Activated naive CD8-positive, alpha-beta T cell (primary cell): ENCODE measurements around the gene KCNJ3.

Experiments
- H3K27ac Mint-ChIP-seq: one replicate; pipeline ENCODE4 v1.8.0; 2021; ENCODE audit warnings: mixed read lengths
- H3K27me3 Mint-ChIP-seq: one replicate; pipeline ENCODE4 v1.8.0; 2021; ENCODE audit warnings: mixed read lengths
- H3K36me3 Mint-ChIP-seq: one replicate; pipeline ENCODE4 v1.8.0; 2021; ENCODE audit warnings: mixed read lengths
- H3K4me1 Mint-ChIP-seq: one replicate; pipeline ENCODE4 v1.8.0; 2021; ENCODE audit warnings: low read depth, mixed read lengths
- H3K4me3 Mint-ChIP-seq: one replicate; pipeline ENCODE4 v1.8.0; 2021; ENCODE audit warnings: mild to moderate bottlenecking, mixed read lengths
- H3K9me3 Mint-ChIP-seq: one replicate; pipeline ENCODE4 v1.8.0; 2021; ENCODE audit warnings: low read depth, mixed read lengths

Gene KCNJ3

DNA sequence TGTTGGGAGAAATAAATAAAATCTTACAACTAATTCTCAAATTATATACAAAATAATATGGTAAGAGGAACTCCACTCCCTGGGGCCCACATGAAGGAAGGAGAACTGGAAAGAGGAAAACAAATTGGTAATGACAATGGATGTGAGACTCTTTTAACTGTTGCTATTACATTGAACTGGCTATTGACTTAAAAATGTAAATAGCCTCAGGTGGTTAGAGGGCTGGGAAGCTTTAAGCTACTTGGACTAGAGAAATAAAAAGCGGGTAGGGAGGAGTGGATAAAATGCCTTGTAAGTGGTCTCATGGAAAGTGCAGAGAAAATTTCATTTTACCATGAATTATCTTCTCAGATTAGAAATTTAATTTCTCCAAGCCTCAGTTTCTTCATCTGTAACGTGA is 64.1 kb downstream of the KCNJ3 start:
- no peaks in the 10 kb centered on the region for H3K27me3 Mint-ChIP-seq
- no peaks in the 10 kb centered on the region for H3K9me3 Mint-ChIP-seq
- H3K4me1 Mint-ChIP-seq = no peaks in the 10 kb centered on the region
- H3K36me3 Mint-ChIP-seq = no peaks in the 10 kb centered on the region
- no peak overlapping the region for H3K27ac Mint-ChIP-seq
- H3K4me3 Mint-ChIP-seq = no peak overlapping the region

- no peaks in the 10 kb centered on the region for H3K9me3 Mint-ChIP-seq
- no peak overlapping the region for H3K27ac Mint-ChIP-seq
- H3K4me3 Mint-ChIP-seq = no peak overlapping the region
- no peaks in the 10 kb centered on the region for H3K36me3 Mint-ChIP-seq
- no peaks in the 10 kb centered on the region for H3K4me1 Mint-ChIP-seq
- no peaks in the 10 kb centered on the region for H3K27me3 Mint-ChIP-seq
These were observed 73.3 kb downstream of the KCNJ3 start for GRCh38 chr2:154771664-154772284.

DNA sequence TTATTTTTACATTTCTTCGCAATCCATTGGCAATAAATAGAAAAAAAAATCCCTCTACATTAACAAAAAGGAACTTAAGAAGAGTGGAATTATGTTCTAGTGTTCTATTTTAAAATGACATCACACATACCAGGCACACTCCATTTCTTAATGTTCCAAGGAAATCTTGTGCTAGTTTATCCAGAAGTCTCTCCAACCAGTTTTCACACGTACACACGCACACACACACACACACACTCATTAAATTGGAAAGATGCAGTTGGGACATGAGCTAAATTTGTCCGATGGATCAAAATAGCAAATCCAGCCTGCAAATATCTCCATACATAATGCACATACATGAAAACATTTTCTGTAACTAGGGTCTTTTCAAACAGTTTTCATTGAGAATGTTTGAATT is 78.3 kb downstream of the KCNJ3 start:
- H3K9me3 Mint-ChIP-seq = no peaks in the 10 kb centered on the region
- H3K4me3 Mint-ChIP-seq = no peak overlapping the region
- no peaks in the 10 kb centered on the region for H3K36me3 Mint-ChIP-seq
- H3K27ac Mint-ChIP-seq = no peak overlapping the region
- no peaks in the 10 kb centered on the region for H3K27me3 Mint-ChIP-seq
- H3K4me1 Mint-ChIP-seq = no peaks in the 10 kb centered on the region

DNA sequence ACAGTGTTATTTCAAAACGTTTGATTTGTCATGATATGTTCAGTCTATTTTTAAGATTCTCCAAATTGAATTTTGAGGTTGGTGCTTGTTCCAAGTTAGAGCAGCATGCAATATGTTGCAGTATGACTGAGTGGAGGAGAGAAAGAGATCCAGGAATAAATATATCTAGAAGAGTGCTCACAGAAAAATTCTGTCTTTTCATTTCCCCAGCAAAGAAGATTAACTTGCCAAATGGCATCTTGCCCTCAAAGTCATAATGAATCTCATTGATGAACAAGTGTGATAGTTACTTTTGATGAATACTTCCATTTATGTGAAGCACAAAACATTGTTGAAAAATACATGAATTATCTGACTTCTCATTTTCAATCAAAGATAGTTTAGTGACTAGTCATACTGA is 95.9 kb downstream of the KCNJ3 start:
- Mint-ChIP-seq H3K4me3 (no peak overlapping the region), H3K27me3 (no peaks in the 10 kb centered on the region), H3K27ac (no peak overlapping the region), H3K4me1 (no peaks in the 10 kb centered on the region), H3K9me3 (no peaks in the 10 kb centered on the region), H3K36me3 (no peaks in the 10 kb centered on the region)

- H3K4me3 Mint-ChIP-seq = no peak overlapping the region
- no peak overlapping the region for H3K27ac Mint-ChIP-seq
- H3K9me3 Mint-ChIP-seq = no peaks in the 10 kb centered on the region
- no peaks in the 10 kb centered on the region for H3K4me1 Mint-ChIP-seq
- no peaks in the 10 kb centered on the region for H3K36me3 Mint-ChIP-seq
- H3K27me3 Mint-ChIP-seq = no peaks in the 10 kb centered on the region
These were observed 97.2 kb downstream of the KCNJ3 start for GRCh38 chr2:154795651-154796050.

- H3K9me3 Mint-ChIP-seq = peaks cover 5% of the 10 kb centered on the region
- no peaks in the 10 kb centered on the region for H3K4me1 Mint-ChIP-seq
- H3K27ac Mint-ChIP-seq = no peak overlapping the region
- no peaks in the 10 kb centered on the region for H3K36me3 Mint-ChIP-seq
- no peaks in the 10 kb centered on the region for H3K27me3 Mint-ChIP-seq
- H3K4me3 Mint-ChIP-seq = no peak overlapping the region
These were observed 106.0 kb downstream of the KCNJ3 start for GRCh38 chr2:154804451-154804850.

DNA sequence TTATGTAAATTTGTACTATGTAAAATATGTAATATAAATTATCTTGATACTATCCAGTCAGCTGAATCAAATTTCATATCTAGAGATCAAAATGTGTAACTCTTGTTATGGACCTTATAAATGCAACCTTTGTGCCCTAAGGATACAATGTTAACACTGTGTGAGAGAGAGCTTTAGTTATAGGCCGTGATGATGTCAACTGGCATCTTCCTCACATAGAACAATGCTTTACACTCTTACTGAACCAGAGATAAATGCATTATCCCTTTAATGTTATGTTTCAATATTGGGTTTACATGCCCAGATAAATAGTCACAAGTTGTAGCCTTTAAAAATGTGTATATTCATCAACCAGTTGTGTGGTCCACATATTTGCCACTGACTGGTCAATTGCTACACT is 115.1 kb downstream of the KCNJ3 start:
- Mint-ChIP-seq H3K9me3 (peaks cover 5% of the 10 kb centered on the region), H3K4me1 (no peaks in the 10 kb centered on the region), H3K27me3 (no peaks in the 10 kb centered on the region), H3K4me3 (no peak overlapping the region), H3K27ac (no peak overlapping the region), H3K36me3 (no peaks in the 10 kb centered on the region)

- no peaks in the 10 kb centered on the region for H3K36me3 Mint-ChIP-seq
- no peak overlapping the region for H3K4me3 Mint-ChIP-seq
- H3K9me3 Mint-ChIP-seq = no peaks in the 10 kb centered on the region
- H3K27me3 Mint-ChIP-seq = no peaks in the 10 kb centered on the region
- no peaks in the 10 kb centered on the region for H3K4me1 Mint-ChIP-seq
- no peak overlapping the region for H3K27ac Mint-ChIP-seq
These were observed 116.4 kb downstream of the KCNJ3 start for GRCh38 chr2:154814856-154815255.

- Mint-ChIP-seq H3K27me3 (no peaks in the 10 kb centered on the region), H3K36me3 (no peaks in the 10 kb centered on the region), H3K4me1 (no peaks in the 10 kb centered on the region), H3K4me3 (no peak overlapping the region), H3K9me3 (no peaks in the 10 kb centered on the region), H3K27ac (no peak overlapping the region)
These were observed 126.9 kb downstream of the KCNJ3 start for GRCh38 chr2:154825358-154825757.

GRCh38 chr2:154826827-154827226 is 128.3 kb downstream of the KCNJ3 start:
- no peak overlapping the region for H3K4me3 Mint-ChIP-seq
- no peaks in the 10 kb centered on the region for H3K36me3 Mint-ChIP-seq
- H3K27me3 Mint-ChIP-seq = no peaks in the 10 kb centered on the region
- H3K4me1 Mint-ChIP-seq = no peaks in the 10 kb centered on the region
- H3K27ac Mint-ChIP-seq = no peak overlapping the region
- no peaks in the 10 kb centered on the region for H3K9me3 Mint-ChIP-seq

- Mint-ChIP-seq H3K4me3 (no peak overlapping the region), H3K4me1 (no peaks in the 10 kb centered on the region), H3K36me3 (no peaks in the 10 kb centered on the region), H3K9me3 (no peaks in the 10 kb centered on the region), H3K27ac (no peak overlapping the region), H3K27me3 (no peaks in the 10 kb centered on the region)
These were observed 128.8 kb downstream of the KCNJ3 start for GRCh38 chr2:154827286-154827685.

DNA sequence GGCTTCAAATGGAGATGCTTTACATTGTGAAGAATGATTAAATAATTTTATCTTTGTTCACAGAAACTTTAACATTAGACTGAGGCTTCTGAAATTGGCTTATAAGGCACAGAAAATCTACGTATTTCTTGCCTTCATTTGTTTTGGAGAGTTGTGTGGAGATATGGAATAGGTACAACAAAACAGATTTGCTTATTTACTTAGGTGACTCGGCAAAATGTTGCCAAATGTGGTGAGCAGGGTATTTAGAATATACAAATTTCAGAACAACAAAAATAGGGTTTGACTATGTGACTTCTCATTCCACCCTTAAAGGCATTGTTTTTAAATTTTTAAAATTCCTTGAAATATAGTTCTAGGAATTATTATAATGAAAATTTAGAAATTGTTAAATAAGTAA is 134.2 kb downstream of the KCNJ3 start:
- Mint-ChIP-seq H3K9me3 (no peaks in the 10 kb centered on the region), H3K4me1 (no peaks in the 10 kb centered on the region), H3K27ac (no peak overlapping the region), H3K36me3 (no peaks in the 10 kb centered on the region), H3K4me3 (no peak overlapping the region), H3K27me3 (no peaks in the 10 kb centered on the region)

GRCh38 chr2:154836632-154837031 is 138.1 kb downstream of the KCNJ3 start:
- H3K36me3 Mint-ChIP-seq = no peaks in the 10 kb centered on the region
- H3K4me1 Mint-ChIP-seq = no peaks in the 10 kb centered on the region
- no peak overlapping the region for H3K27ac Mint-ChIP-seq
- no peak overlapping the region for H3K4me3 Mint-ChIP-seq
- H3K27me3 Mint-ChIP-seq = no peaks in the 10 kb centered on the region
- peaks cover 5% of the 10 kb centered on the region for H3K9me3 Mint-ChIP-seq

DNA sequence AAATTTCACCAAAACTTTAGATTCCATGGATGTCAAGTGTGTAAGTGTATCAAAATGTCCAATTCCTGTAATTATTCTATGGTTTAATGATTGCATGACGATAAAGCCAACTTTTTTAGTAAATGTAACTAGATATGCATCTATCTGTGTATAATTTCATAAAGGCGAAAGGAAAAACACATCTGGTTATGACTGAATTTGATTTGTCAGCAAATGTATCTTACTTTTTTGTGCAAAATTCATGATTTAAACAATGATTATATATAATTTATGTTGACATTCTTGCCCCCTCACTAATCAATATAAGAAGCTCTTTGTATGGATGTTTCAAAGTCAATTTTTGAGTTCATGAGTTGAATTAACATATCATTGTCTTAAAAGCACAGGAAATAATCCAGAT is 138.5 kb downstream of the KCNJ3 start:
- Mint-ChIP-seq H3K9me3 (peaks cover 5% of the 10 kb centered on the region), H3K27me3 (no peaks in the 10 kb centered on the region), H3K27ac (no peak overlapping the region), H3K4me3 (no peak overlapping the region), H3K4me1 (no peaks in the 10 kb centered on the region), H3K36me3 (no peaks in the 10 kb centered on the region)

DNA sequence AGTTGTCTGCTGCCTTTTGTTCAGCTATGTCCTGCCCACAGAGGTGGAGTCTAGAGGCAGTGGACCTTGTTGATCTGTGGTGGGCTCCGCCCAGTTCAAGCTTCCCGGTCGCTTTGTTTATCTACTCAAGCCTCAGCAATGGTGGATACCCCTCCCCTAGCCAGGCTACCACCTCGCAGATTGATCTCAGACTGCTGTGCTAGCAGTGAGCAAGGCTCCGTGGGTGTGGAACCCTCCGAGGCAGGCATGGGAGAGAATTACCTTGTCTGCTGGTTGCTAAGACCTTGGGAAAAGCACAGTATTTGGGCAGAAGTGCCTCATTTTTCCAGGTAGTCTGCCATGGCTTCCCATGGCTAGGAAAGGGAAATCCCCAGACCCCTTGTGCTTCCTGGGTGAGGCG is 146.0 kb downstream of the KCNJ3 start:
- Mint-ChIP-seq H3K9me3 (no peaks in the 10 kb centered on the region), H3K27ac (no peak overlapping the region)

GRCh38 chr2:154846842-154847241 is 148.3 kb downstream of the KCNJ3 start:
- no peak overlapping the region for H3K4me3 Mint-ChIP-seq
- no peaks in the 10 kb centered on the region for H3K27me3 Mint-ChIP-seq
- H3K36me3 Mint-ChIP-seq = no peaks in the 10 kb centered on the region
- H3K4me1 Mint-ChIP-seq = no peaks in the 10 kb centered on the region
- no peaks in the 10 kb centered on the region for H3K9me3 Mint-ChIP-seq
- H3K27ac Mint-ChIP-seq = no peak overlapping the region

More for the DNA sequence above, 146.0 kb downstream of the KCNJ3 start:
- Mint-ChIP-seq H3K4me3 (no peak overlapping the region), H3K36me3 (no peaks in the 10 kb centered on the region), H3K4me1 (no peaks in the 10 kb centered on the region), H3K27me3 (no peaks in the 10 kb centered on the region)
